ENCODE data around the gene PLA2G2F. TPM values are rescaled to one million over a fixed set of nuclear protein-coding genes. Genes with fewer than 3 reads are reported as not detected.

PLA2G2F gene
- total and polyA plus RNA-seq, 2 donors (not counting 3 experiments of a cell fraction or from before 2014, with no cell fraction given), result not detected

GRCh38 chr1:20115479-20115878 lies 23.6 kb upstream of the PLA2G2F start:
- intact Hi-C loops (cut with micrococcal nuclease) (no loop called here), dilution Hi-C loops (cut with MboI; ENCODE audit: extremely low pct_ligation_motif_present, low sequenced_read_pairs) (no loop called here)
- FAIRE-seq (no peak), DNase-seq (ENCODE audit: low read depth, low spot score) (no peak)
- ChIA-PET CTCF (interaction anchor here (2.2 kb wide), 1 partner anchor 36 kb away, joined by 9 read pairs; no protein-coding TSS in a partner anchor), POLR2A (no interaction called here)
- TF ChIP-seq POLR2AphosphoS5 (IDR thresholded peaks at IDR 0.05; ENCODE audit: insufficient read depth, low read depth, low read length) (no peak), MYC (IDR thresholded peaks at IDR 0.05; ENCODE audit: low read depth, low read length) (no peak), POLR2A (IDR thresholded peaks at IDR 0.05; ENCODE audit: low read depth, low read length) (no peak), JUN (IDR thresholded peaks at IDR 0.05; ENCODE audit: borderline replicate concordance, insufficient read depth, insufficient read length, low read depth) (no peak), EZH2 (IDR thresholded peaks at IDR 0.05; ENCODE audit: borderline replicate concordance, low read depth, low read length, severe bottlenecking) (no peak), MAX (IDR thresholded peaks at IDR 0.05; ENCODE audit: insufficient read depth, insufficient read length) (no peak), FOS (IDR thresholded peaks at IDR 0.05; ENCODE audit: borderline replicate concordance, insufficient read depth, low read length) (no peak), GATA2 (IDR thresholded peaks at IDR 0.05; ENCODE audit: insufficient read depth, insufficient read length, low read depth, low read length) (no peak)
- TF ChIP-seq, protein P1, sequence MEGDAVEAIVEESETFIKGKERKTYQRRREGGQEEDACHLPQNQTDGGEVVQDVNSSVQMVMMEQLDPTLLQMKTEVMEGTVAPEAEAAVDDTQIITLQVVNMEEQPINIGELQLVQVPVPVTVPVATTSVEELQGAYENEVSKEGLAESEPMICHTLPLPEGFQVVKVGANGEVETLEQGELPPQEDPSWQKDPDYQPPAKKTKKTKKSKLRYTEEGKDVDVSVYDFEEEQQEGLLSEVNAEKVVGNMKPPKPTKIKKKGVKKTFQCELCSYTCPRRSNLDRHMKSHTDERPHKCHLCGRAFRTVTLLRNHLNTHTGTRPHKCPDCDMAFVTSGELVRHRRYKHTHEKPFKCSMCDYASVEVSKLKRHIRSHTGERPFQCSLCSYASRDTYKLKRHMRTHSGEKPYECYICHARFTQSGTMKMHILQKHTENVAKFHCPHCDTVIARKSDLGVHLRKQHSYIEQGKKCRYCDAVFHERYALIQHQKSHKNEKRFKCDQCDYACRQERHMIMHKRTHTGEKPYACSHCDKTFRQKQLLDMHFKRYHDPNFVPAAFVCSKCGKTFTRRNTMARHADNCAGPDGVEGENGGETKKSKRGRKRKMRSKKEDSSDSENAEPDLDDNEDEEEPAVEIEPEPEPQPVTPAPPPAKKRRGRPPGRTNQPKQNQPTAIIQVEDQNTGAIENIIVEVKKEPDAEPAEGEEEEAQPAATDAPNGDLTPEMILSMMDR (IDR thresholded peaks at IDR 0.05; ENCODE audit: extremely low read depth in 1 of 2, insufficient read depth in 1 of 2, low read depth in 1 of 2, low read length in 2 of 2), result no peak
- H2AFZ ChIP-seq (ENCODE audit: low read depth, low read length), result no peak overlapping the region
- H3K9me1 ChIP-seq (replicated peaks; ENCODE audit: control insufficient read depth, extremely low read depth, insufficient read depth, low read length), result no peaks in the 10 kb centered on the region
- no peak overlapping the region for H3K9ac ChIP-seq (replicated peaks; ENCODE audit: extremely low read depth, insufficient read depth, low read length)
- no peaks in the 10 kb centered on the region for H3K27me3 ChIP-seq (ENCODE audit: control insufficient read depth in 2 of 2, insufficient read depth in 2 of 2, low read length in 2 of 2)
- H3K79me2 ChIP-seq (ENCODE audit: control insufficient read depth, insufficient read depth, low read length), result no peaks in the 10 kb centered on the region
- no peaks in the 10 kb centered on the region for H3K36me3 ChIP-seq (ENCODE audit: control insufficient read depth in 2 of 2, extremely low read depth in 1 of 2, insufficient read depth in 2 of 2, low read length in 2 of 2)
- no peaks in the 10 kb centered on the region for H3K9me3 ChIP-seq (replicated peaks; ENCODE audit: control insufficient read depth, insufficient read depth, low read length)
- H3K4me2 ChIP-seq (ENCODE audit: insufficient read depth, low read length), result no peak overlapping the region
- H3K4me1 ChIP-seq (ENCODE audit: control insufficient read depth, extremely low read depth, insufficient read depth, low read length), result peaks cover 9% of the 10 kb centered on the region
- H3K4me3 ChIP-seq (replicated peaks in 1 of 3; ENCODE audit: insufficient read depth in 1 of 3, low read depth in 1 of 3, low read length in 3 of 3), result no peak overlapping the region
- H3K27ac ChIP-seq (ENCODE audit: insufficient read depth, low read depth, low read length), result no peak overlapping the region
- BruUV-seq (replicated peaks), result no TSS peak
- no peaks in the 10 kb centered on the region for H4K20me1 ChIP-seq (replicated peaks; ENCODE audit: control insufficient read depth, extremely low read depth, insufficient read depth, low read length)

Data from endothelial cell of umbilical vein (primary cell).